Pericardium fibroblast (primary cell): ENCODE measurements around the gene ATRNL1. TPM values are rescaled to one million over a fixed set of nuclear protein-coding genes. Genes with fewer than 3 reads are reported as not detected.

Experiments used
- total RNA-seq: library from RNA; depleted of rRNA; stranded (reverse); fragments of >200 nt; gene quantifications from 2 replicates; pipeline ENCODE4 v1.2.3, GENCODE V29; 2015

ATRNL1 gene
- total RNA-seq: 0.26 and 0.70 TPM in 2 replicates

GRCh38 chr10:115093286-115093775 is at the start of gene ATRNL1:
ATRNL1 (plus strand) TSS chr10:115093365; CDS start chr10:115093751, 386 bp downstream.

Other genes starting within 250 kb of the ATRNL1 start
- 14.5 and 17.8 TPM in 2 replicates for gene TRUB1, start 155.2 kb upstream of the ATRNL1 start, total RNA-seq